IMR-90 (cell line): ENCODE measurements around the gene PYGL. TPM values are rescaled to one million over a fixed set of nuclear protein-coding genes. Genes with fewer than 3 reads are reported as not detected.
A peak's percentile ranks its signal among the peaks of the same experiment; 100 is the strongest.
"Not testable (repeated sequence)": the region's sequence is repeated elsewhere in the genome, so short reads cannot be mapped to it uniquely, and the experiment has no call there.

Experiments
- ATAC-seq: fragments of 200-7000 bp; cut with Tn5 transposase; 2 replicates; pipeline ENCODE4 v1.9.1; 2020; ENCODE audit warnings: low read depth, mild to moderate bottlenecking, moderate library complexity
- BruUV-seq: library from RNA; stranded (reverse); fragments of 400-500 nt; replicated peaks from 2 replicates; lab custom pipeline; 2021; lab: Mats Ljungman, UMichigan
- CTCF ChIA-PET: fragments of 300-600 bp; formaldehyde crosslinking; extraction: SDS; loops from one replicate; lab custom pipeline; 2021; ENCODE audit warnings: antibody characterized with exemption; lab: Yijun Ruan, JAX
- POLR2A ChIA-PET: fragments of 300-600 bp; sonication (Branson Sonifier 250); formaldehyde crosslinking; loops from one replicate; lab custom pipeline; 2022; ENCODE audit warnings: antibody characterized with exemption; ENCODE audit not compliant: unreplicated experiment; lab: Charles Lee
- DNase-seq: peaks from one replicate; pipeline ENCODE4 v3.0.0; 2013
- H2AFZ ChIP-seq: replicated peaks from 2 replicates; pipeline ENCODE3; 2013; ENCODE audit warnings: low read length, mild to moderate bottlenecking; ENCODE audit not compliant: poor library complexity
- H2AK5ac ChIP-seq: 2 replicates; pipeline ENCODE4 v1.6.1; 2013; ENCODE audit warnings: low read depth, low read length, inconsistent platforms
- H2AK9ac ChIP-seq: replicated peaks from 2 replicates; pipeline ENCODE3; 2013; ENCODE audit warnings: mild to moderate bottlenecking, low read depth, low read length, moderate library complexity; ENCODE audit not compliant: poor library complexity
- H2BK120ac ChIP-seq: 2 replicates; pipeline ENCODE4 v1.6.1; 2013; ENCODE audit warnings: low read depth, low read length, inconsistent platforms
- H2BK15ac ChIP-seq: 3 replicates; pipeline ENCODE4 v1.6.1; 2013; ENCODE audit warnings: low read depth, low read length, inconsistent platforms
- H2BK20ac ChIP-seq: 2 replicates; pipeline ENCODE4 v1.6.1; 2013; ENCODE audit warnings: low read depth, mild to moderate bottlenecking, inconsistent platforms, low read length, moderate library complexity
- H2BK5ac ChIP-seq: 2 replicates; pipeline ENCODE4 v1.6.1; 2013; ENCODE audit warnings: mild to moderate bottlenecking, low read depth, low read length, inconsistent platforms; ENCODE audit not compliant: poor library complexity, severe bottlenecking
- H3K14ac ChIP-seq: replicated peaks from 2 replicates; pipeline ENCODE4 v1.6.1; 2013; ENCODE audit warnings: low read depth, low read length, inconsistent platforms
- H3K18ac ChIP-seq: 2 replicates; pipeline ENCODE4 v1.6.1; 2013; ENCODE audit warnings: low read depth, low read length, control low read depth
- H3K23ac ChIP-seq: 2 replicates; pipeline ENCODE4 v1.6.1; 2013; ENCODE audit warnings: low read depth, low read length, inconsistent platforms
- H3K27ac ChIP-seq: 2 replicates; pipeline ENCODE4 v1.5.1; 2013; ENCODE audit warnings: mild to moderate bottlenecking, control low read depth, low read length; ENCODE audit not compliant: insufficient read depth
- H3K27me3 ChIP-seq: 2 replicates; pipeline ENCODE4 v1.6.1; 2013; ENCODE audit warnings: low read length; ENCODE audit not compliant: control insufficient read depth, insufficient read depth
- H3K36me3 ChIP-seq: 2 replicates; pipeline ENCODE4 v1.6.1; 2013; ENCODE audit warnings: low read length, mixed read lengths; ENCODE audit not compliant: control insufficient read depth, insufficient read depth
- H3K4ac ChIP-seq: 2 replicates; pipeline ENCODE4 v1.6.1; 2013; ENCODE audit warnings: low read depth, low read length, inconsistent platforms
- H3K4me1 ChIP-seq: 2 replicates; pipeline ENCODE4 v1.6.1; 2013; ENCODE audit warnings: low read length, mixed read lengths; ENCODE audit not compliant: control insufficient read depth, insufficient read depth
- H3K4me2 ChIP-seq: 2 replicates; pipeline ENCODE4 v1.6.1; 2013; ENCODE audit warnings: low read depth, mild to moderate bottlenecking, control low read depth, low read length, moderate library complexity
- H3K4me3 ChIP-seq: 2 replicates; pipeline ENCODE4 v1.5.1; 2013; ENCODE audit warnings: low read depth, mild to moderate bottlenecking, control low read depth, low read length, moderate library complexity; ENCODE audit not compliant: insufficient read depth
- H3K56ac ChIP-seq: 2 replicates; pipeline ENCODE4 v1.6.1; 2013; ENCODE audit warnings: low read length, inconsistent platforms; ENCODE audit not compliant: insufficient read depth; ENCODE audit errors: extremely low read depth
- H3K79me1 ChIP-seq, 2 experiments: 2 replicates each; pipeline ENCODE4 v1.6.1; 2013; ENCODE audit warnings: low read length in 2 of 2, inconsistent platforms in 1 of 2, low read depth in 1 of 2
- H3K9ac ChIP-seq: 2 replicates; pipeline ENCODE4 v1.6.1; 2013; ENCODE audit warnings: low read depth, low read length, control low read depth
- H3K9me1 ChIP-seq: 2 replicates; pipeline ENCODE4 v1.6.1; 2013; ENCODE audit warnings: low read length, inconsistent platforms; ENCODE audit not compliant: insufficient read depth
- H3K9me3 ChIP-seq: 2 replicates; pipeline ENCODE4 v1.6.1; 2013; ENCODE audit warnings: low read length; ENCODE audit not compliant: control insufficient read depth, insufficient read depth
- H4K20me1 ChIP-seq: 2 replicates; pipeline ENCODE4 v1.6.1; 2013; ENCODE audit warnings: low read length, inconsistent platforms; ENCODE audit not compliant: insufficient read depth
- H4K5ac ChIP-seq: 2 replicates; pipeline ENCODE4 v1.6.1; 2013; ENCODE audit warnings: mild to moderate bottlenecking, low read depth, low read length, control low read depth
- H4K8ac ChIP-seq, 2 experiments: 2 replicates each; pipeline ENCODE4 v1.6.1; 2013; ENCODE audit warnings: low read depth in 2 of 2, low read length in 2 of 2, control low read depth in 1 of 2, inconsistent platforms in 1 of 2
- H4K91ac ChIP-seq: 2 replicates; pipeline ENCODE4 v1.6.1; 2013; ENCODE audit warnings: low read depth, low read length, inconsistent platforms; ENCODE audit not compliant: insufficient read depth
- BHLHE40 ChIP-seq: fragments of 150-350 bp; IDR thresholded peaks from 2 replicates; pipeline ENCODE4 v1.6.1; 2016; ENCODE audit warnings: mild to moderate bottlenecking, low read depth, low read length
- CEBPB ChIP-seq: IDR thresholded peaks from 2 replicates; pipeline ENCODE4 v1.6.1; 2012; ENCODE audit warnings: low read depth, low read length, improper control_type of control experiment
- MAZ ChIP-seq: IDR thresholded peaks from 2 replicates; pipeline ENCODE4 v1.6.1; 2012; ENCODE audit warnings: low read depth, mild to moderate bottlenecking, low read length, improper control_type of control experiment, moderate library complexity, borderline replicate concordance
- MXI1 ChIP-seq: IDR thresholded peaks from 2 replicates; pipeline ENCODE4 v1.6.1; 2012; ENCODE audit warnings: low read depth, mild to moderate bottlenecking, low read length, moderate library complexity, borderline replicate concordance
- NFE2L2 ChIP-seq: fragments of 150-350 bp; IDR thresholded peaks from 2 replicates; pipeline ENCODE4 v1.6.1; 2016; ENCODE audit warnings: low read depth, mild to moderate bottlenecking, low read length
- WGBS, 2 experiments: methylation state at CpG; one replicate each; pipeline versions ENCODE4 v1.1.5 to v1.1.7; 2013; ENCODE audit warnings: missing lambda C conversion rate in 2 of 2; ENCODE audit not compliant: insufficient read length in 1 of 2; ENCODE audit errors: extremely low coverage in 2 of 2; 5-methylcytosine and 5-hydroxymethylcytosine counted together
- dilution Hi-C: fragments of 300-500 bp; cut with HindIII; formaldehyde crosslinking; loops from one replicate; pipeline ENCODE4 v1.14.3; 2018; ENCODE audit warnings: low sequenced_read_pairs; ENCODE audit not compliant: unreplicated experiment
- in situ Hi-C: fragments of 300-500 bp; cut with MboI; formaldehyde crosslinking; loops from 3 replicates; pipeline ENCODE4 v1.14.3; 2019; ENCODE audit warnings: low sequenced_read_pairs, inconsistent platforms, mixed read lengths
- intact Hi-C: fragments of 100-400 bp; cut with micrococcal nuclease; formaldehyde crosslinking; loops from 2 replicates; pipeline ENCODE4 v1.10.0; 2022
- polyA plus RNA-seq, 3 experiments: library from polyadenylated mRNA; depleted of rRNA; stranded (reverse); fragments of >200 nt; gene quantifications; 2 replicates each; pipeline ENCODE4 v1.2.3, GENCODE V29; 2012; ENCODE audit warnings: low replicate concordance in 1 of 3
- total RNA-seq: library from RNA; depleted of rRNA; stranded (reverse); fragments of >200 nt; gene quantifications from 2 replicates; pipeline ENCODE4 v1.2.3, GENCODE V29; 2012

PYGL gene
- total and polyA plus RNA-seq, 2 of the 4 experiments (the other 2 are of a cell fraction): 52.3 to 70.4 TPM

- H3K14ac ChIP-seq: peak overlapping the region; percentile 92
- ATAC-seq (peak; percentile 97), DNase-seq (peak; percentile 90)
- peak overlapping the region; percentile 29 for H2AK9ac ChIP-seq
- peak overlapping the region; percentile 7; the same call in 1 of the 2 replicates for H4K91ac ChIP-seq
- intact Hi-C loops: loop anchor here (2.0 kb wide), 1 partner anchor 34 kb away; no protein-coding TSS in a partner anchor
- peak overlapping the region; percentile 41 to 72; a peak in 3 of 4 replicates for H4K8ac ChIP-seq
- no TSS peak for BruUV-seq
- peak overlapping the region; percentile 14; the same call in 1 of the 2 replicates for H4K5ac ChIP-seq
- peak overlapping the region; percentile 13; the same call in 1 of the 2 replicates for H3K56ac ChIP-seq
- dilution Hi-C loops: no loop called here
- CTCF ChIA-PET: interaction anchor here (0.8 kb wide), 1 partner anchor 16 kb away, joined by 4 read pairs; no protein-coding TSS in a partner anchor
- H2AK5ac ChIP-seq: peak overlapping the region; percentile 85; the same call in 1 of the 2 replicates
- H3K36me3 ChIP-seq: peaks cover 21% of the 10 kb centered on the region
- peak overlapping the region; percentile 55 for H2BK5ac ChIP-seq
- H3K9me3 ChIP-seq: no peaks in the 10 kb centered on the region
- no peak overlapping the region for H3K4me3 ChIP-seq
- peak overlapping the region; percentile 90 for H2BK120ac ChIP-seq
- peak overlapping the region; percentile 81 for H3K4ac ChIP-seq
- in situ Hi-C loops: no loop called here
- no peaks in the 10 kb centered on the region for H3K27me3 ChIP-seq
- TF ChIP-seq MAZ (no peak), BHLHE40 (no peak), MXI1 (no peak), NFE2L2 (no peak), CEBPB (peak; percentile 82)
- H2AFZ ChIP-seq: peak overlapping the region; percentile 67
- peak overlapping the region; percentile 83 for H2BK20ac ChIP-seq
- H2BK15ac ChIP-seq: peak overlapping the region; percentile 52; the same call in 2 of the 3 replicates
- peak overlapping the region; percentile 37 for H3K4me2 ChIP-seq
- H3K27ac ChIP-seq: peak overlapping the region; percentile 93
- POLR2A ChIA-PET: no interaction called here
- H3K79me1 ChIP-seq: no peaks in the 10 kb centered on the region
- H3K9me1 ChIP-seq: peaks cover 16% of the 10 kb centered on the region
- H4K20me1 ChIP-seq: no peaks in the 10 kb centered on the region
- H3K4me1 ChIP-seq: peaks cover 8% of the 10 kb centered on the region
- no CpG with 5 or more reads among the region's 9 CpGs for WGBS, 2 experiments
- peak overlapping the region; percentile 39 for H3K18ac ChIP-seq
- peak overlapping the region; percentile 24 for H3K9ac ChIP-seq
- H3K23ac ChIP-seq: peak overlapping the region; percentile 81; the same call in 1 of the 2 replicates
Observed at GRCh38 chr14:50920482-50921230, 23.6 kb downstream of the PYGL start.

- H3K23ac ChIP-seq, H3K79me1 ChIP-seq, dilution Hi-C loops, H2AK9ac ChIP-seq, H4K5ac ChIP-seq, ATAC-seq, H2BK120ac ChIP-seq, H3K14ac ChIP-seq, in situ Hi-C loops, H3K4ac ChIP-seq, H3K27me3 ChIP-seq, H3K18ac ChIP-seq, POLR2A ChIA-PET, H4K8ac ChIP-seq, H3K9me3 ChIP-seq, H2BK20ac ChIP-seq, H3K9ac ChIP-seq, intact Hi-C loops, H3K4me2 ChIP-seq, BruUV-seq, H2AK5ac ChIP-seq, H2BK15ac ChIP-seq, H4K91ac ChIP-seq, H2BK5ac ChIP-seq, H3K27ac ChIP-seq, H3K56ac ChIP-seq, H4K20me1 ChIP-seq, H3K4me1 ChIP-seq, H2AFZ ChIP-seq, H3K4me3 ChIP-seq, CTCF ChIA-PET: not testable (repeated sequence)
- no CpG with 5 or more reads among the region's 5 CpGs for WGBS, 2 experiments
- DNase-seq: peak; percentile 20
- Histone ChIP-seq H3K36me3 (peaks cover 28% of the 10 kb centered on the region), H3K9me1 (peaks cover 19% of the 10 kb centered on the region)
Observed at GRCh38 chr14:50919524-50919923, 24.8 kb downstream of the PYGL start.
